ENCODE data around the gene DUS4L. TPM values are rescaled to one million over a fixed set of nuclear protein-coding genes. Genes with fewer than 3 reads are reported as not detected.
A peak's percentile ranks its signal among the peaks of the same experiment; 100 is the strongest.

DUS4L gene
- total RNA-seq, 6 experiments from 2014 or later, result 4.9 to 8.0 (median 6.3) TPM

- Mint-ChIP-seq H3K4me1 (ENCODE audit: low read depth) (peaks cover 30% of the 10 kb centered on the region), H3K27me3 (ENCODE audit: insufficient read depth) (peaks cover 2% of the 10 kb centered on the region; the same call in 1 of the 2 replicates), H3K9me3 (no peaks in the 10 kb centered on the region), H3K4me3 (peak overlapping the region; percentile 90), H3K36me3 (ENCODE audit: low read depth) (peaks cover 20% of the 10 kb centered on the region), H3K27ac (peak overlapping the region; percentile 43)
- TF ChIP-seq, protein P1, sequence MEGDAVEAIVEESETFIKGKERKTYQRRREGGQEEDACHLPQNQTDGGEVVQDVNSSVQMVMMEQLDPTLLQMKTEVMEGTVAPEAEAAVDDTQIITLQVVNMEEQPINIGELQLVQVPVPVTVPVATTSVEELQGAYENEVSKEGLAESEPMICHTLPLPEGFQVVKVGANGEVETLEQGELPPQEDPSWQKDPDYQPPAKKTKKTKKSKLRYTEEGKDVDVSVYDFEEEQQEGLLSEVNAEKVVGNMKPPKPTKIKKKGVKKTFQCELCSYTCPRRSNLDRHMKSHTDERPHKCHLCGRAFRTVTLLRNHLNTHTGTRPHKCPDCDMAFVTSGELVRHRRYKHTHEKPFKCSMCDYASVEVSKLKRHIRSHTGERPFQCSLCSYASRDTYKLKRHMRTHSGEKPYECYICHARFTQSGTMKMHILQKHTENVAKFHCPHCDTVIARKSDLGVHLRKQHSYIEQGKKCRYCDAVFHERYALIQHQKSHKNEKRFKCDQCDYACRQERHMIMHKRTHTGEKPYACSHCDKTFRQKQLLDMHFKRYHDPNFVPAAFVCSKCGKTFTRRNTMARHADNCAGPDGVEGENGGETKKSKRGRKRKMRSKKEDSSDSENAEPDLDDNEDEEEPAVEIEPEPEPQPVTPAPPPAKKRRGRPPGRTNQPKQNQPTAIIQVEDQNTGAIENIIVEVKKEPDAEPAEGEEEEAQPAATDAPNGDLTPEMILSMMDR (IDR thresholded peaks at IDR 0.05), result no peak
- no peak for DNase-seq
Observed at GRCh38 chr7:107581387-107582013, 17.7 kb downstream of the DUS4L start.

- peaks cover 20% of the 10 kb centered on the region for H3K36me3 Mint-ChIP-seq (ENCODE audit: low read depth)
- peaks cover 2% of the 10 kb centered on the region; the same call in 1 of the 2 replicates for H3K27me3 Mint-ChIP-seq (ENCODE audit: insufficient read depth)
- H3K9me3 Mint-ChIP-seq, result no peaks in the 10 kb centered on the region
- TF ChIP-seq, protein P1 (IDR thresholded peaks at IDR 0.05), result no peak
- peak overlapping the region; percentile 13; the same call in 1 of the 2 replicates for H3K4me3 Mint-ChIP-seq
- H3K4me1 Mint-ChIP-seq (ENCODE audit: low read depth), result peaks cover 30% of the 10 kb centered on the region
- no peak for DNase-seq
- peak overlapping the region; percentile 10; the same call in 1 of the 2 replicates for H3K27ac Mint-ChIP-seq
Observed at GRCh38 chr7:107582875-107583274, 19.1 kb downstream of the DUS4L start.

GRCh38 chr7:107584716-107585115 is 20.9 kb downstream of the DUS4L start:
- peaks cover 25% of the 10 kb centered on the region for H3K4me1 Mint-ChIP-seq (ENCODE audit: low read depth)
- H3K9me3 Mint-ChIP-seq, result no peaks in the 10 kb centered on the region
- no peak for DNase-seq
- no peak overlapping the region; the same call in 1 of the 2 replicates for H3K27ac Mint-ChIP-seq
- H3K27me3 Mint-ChIP-seq (ENCODE audit: insufficient read depth), result peaks cover 2% of the 10 kb centered on the region; the same call in 1 of the 2 replicates
- TF ChIP-seq, protein P1 (IDR thresholded peaks at IDR 0.05), result no peak
- H3K36me3 Mint-ChIP-seq (ENCODE audit: low read depth), result peaks cover 31% of the 10 kb centered on the region
- H3K4me3 Mint-ChIP-seq, result no peak overlapping the region

DNA sequence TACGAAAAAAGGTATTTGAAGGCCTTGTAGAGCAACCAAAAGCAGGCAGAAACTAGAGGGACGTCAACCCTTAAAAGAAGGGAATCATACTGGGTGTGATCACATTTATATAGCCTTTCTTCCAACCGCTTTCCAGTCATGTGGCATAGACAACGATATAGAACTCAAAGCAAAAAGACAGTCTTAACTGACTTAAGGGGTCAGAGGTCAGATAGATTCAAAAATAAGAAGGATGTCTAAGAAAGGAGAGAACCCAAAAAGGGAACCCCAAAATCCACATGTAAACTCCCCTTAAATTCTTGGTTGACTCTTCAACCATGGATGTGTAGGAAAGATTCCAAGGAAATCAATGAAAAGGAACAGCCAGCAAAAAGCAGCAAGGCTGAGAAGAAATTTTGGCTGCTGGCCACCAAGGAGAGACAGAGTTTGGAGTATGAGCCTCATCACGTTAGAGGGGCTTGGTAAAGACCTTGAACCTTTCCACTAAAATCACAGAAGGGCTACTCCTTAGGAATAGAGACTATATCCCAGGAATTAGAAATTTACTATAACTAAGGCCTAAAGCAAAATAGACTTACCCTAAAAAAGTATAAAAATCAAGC is 24.9 kb downstream of the DUS4L start:
- H3K36me3 Mint-ChIP-seq (ENCODE audit: low read depth), result peaks cover 40% of the 10 kb centered on the region
- TF ChIP-seq, protein P1 (IDR thresholded peaks at IDR 0.05), result no peak
- no peak overlapping the region for H3K4me3 Mint-ChIP-seq
- H3K9me3 Mint-ChIP-seq, result no peaks in the 10 kb centered on the region
- no peak for DNase-seq
- no peaks in the 10 kb centered on the region for H3K27me3 Mint-ChIP-seq (ENCODE audit: insufficient read depth)
- peaks cover 38% of the 10 kb centered on the region for H3K4me1 Mint-ChIP-seq (ENCODE audit: low read depth)
- H3K27ac Mint-ChIP-seq, result no peak overlapping the region

- TF ChIP-seq, protein P1 (IDR thresholded peaks at IDR 0.05), result no peak
- Mint-ChIP-seq H3K4me1 (ENCODE audit: low read depth) (peaks cover 66% of the 10 kb centered on the region), H3K4me3 (peak overlapping the region; percentile 24; the same call in 1 of the 2 replicates), H3K36me3 (ENCODE audit: low read depth) (peaks cover 40% of the 10 kb centered on the region), H3K27ac (peak overlapping the region; percentile 79), H3K9me3 (no peaks in the 10 kb centered on the region), H3K27me3 (ENCODE audit: insufficient read depth) (no peaks in the 10 kb centered on the region)
- DNase-seq, result no peak
Observed at GRCh38 chr7:107591421-107591820, 27.6 kb downstream of the DUS4L start.

All from HFFc6 (cell line).